Tibial nerve (tissue), 3 donors: ENCODE results near the gene AGMO.

ENCODE experiments used
- POLR2A ChIP-seq, 2 donors: fragments of 450-650 bp; IDR thresholded peaks; one replicate each; pipeline ENCODE4 v1.6.1; 2017; ENCODE audit warnings: antibody characterized with exemption in 2 of 2, mild to moderate bottlenecking in 2 of 2, moderate library complexity in 2 of 2
- TF ChIP-seq, protein P1 (sequence below), 5 experiments: fragments of 200-600 bp in 3 of 5; fragments of 450-650 bp in 2 of 5; sonication (generic) in 3 of 5; IDR thresholded peaks; one replicate each; pipeline ENCODE4 v1.5.1; 2016 to 2019; ENCODE audit warnings: antibody characterized with exemption in 5 of 5, mild to moderate bottlenecking in 3 of 5, moderate library complexity in 2 of 5

DNA sequence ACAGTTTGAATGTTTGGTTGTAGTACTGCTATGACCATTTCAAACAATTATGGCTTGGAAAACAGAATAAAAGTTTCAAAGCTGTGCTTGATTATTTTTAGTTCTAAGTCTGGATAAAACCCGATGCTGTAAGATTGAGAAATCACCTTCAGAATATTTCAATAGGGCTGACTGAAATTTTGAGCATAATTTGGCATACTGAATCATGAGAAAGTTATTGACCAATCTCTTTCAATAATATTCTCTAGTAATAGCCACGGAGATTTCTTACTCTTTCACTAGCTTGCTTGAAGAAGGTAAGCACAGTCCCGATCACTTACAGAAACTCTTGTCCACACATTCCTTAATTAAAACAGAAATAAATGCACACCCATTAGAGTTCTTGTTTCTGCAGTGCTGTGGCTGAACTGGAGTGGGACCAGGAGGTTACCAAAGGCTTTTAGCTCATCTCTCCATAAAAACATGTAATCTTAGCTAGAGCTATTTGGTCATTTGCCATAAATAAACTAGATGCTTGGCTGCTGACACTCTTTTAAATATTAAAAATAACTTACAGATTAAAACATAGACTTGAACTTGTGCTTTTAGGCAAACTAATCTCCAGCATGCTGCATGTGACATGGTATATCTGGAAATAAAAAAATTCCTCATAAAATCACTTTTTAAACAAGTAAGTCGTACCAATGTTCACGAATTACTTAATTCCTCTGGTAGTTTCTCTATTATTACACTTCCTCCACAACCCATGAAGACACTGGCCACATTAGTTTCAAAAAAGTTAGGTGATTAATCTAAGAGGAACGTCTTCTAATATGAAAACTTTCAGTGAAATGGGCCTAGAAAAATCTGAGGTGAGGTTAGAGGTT lies 97.8 kb downstream of the AGMO start:
- TF ChIP-seq, protein P1, sequence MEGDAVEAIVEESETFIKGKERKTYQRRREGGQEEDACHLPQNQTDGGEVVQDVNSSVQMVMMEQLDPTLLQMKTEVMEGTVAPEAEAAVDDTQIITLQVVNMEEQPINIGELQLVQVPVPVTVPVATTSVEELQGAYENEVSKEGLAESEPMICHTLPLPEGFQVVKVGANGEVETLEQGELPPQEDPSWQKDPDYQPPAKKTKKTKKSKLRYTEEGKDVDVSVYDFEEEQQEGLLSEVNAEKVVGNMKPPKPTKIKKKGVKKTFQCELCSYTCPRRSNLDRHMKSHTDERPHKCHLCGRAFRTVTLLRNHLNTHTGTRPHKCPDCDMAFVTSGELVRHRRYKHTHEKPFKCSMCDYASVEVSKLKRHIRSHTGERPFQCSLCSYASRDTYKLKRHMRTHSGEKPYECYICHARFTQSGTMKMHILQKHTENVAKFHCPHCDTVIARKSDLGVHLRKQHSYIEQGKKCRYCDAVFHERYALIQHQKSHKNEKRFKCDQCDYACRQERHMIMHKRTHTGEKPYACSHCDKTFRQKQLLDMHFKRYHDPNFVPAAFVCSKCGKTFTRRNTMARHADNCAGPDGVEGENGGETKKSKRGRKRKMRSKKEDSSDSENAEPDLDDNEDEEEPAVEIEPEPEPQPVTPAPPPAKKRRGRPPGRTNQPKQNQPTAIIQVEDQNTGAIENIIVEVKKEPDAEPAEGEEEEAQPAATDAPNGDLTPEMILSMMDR (IDR thresholded peaks at IDR 0.05): no peak
- TF ChIP-seq POLR2A (IDR thresholded peaks at IDR 0.05): no peak
